Measurements from ENCODE around the gene SMARCA4.

SMARCA4 gene

GRCh38 chr19:11106477-11106876, 145.6 kb downstream of the SMARCA4 start:
- DNase-seq: no peak

- DNase-seq: no peak
Observed at GRCh38 chr19:11108746-11109145, 147.9 kb downstream of the SMARCA4 start.

GRCh38 chr19:11111117-11111770, 150.4 kb downstream of the SMARCA4 start:
- no peak for DNase-seq

GRCh38 chr19:11111771-11112144, 150.9 kb downstream of the SMARCA4 start:
- DNase-seq: no peak

All from effector CD4-positive, alpha-beta T cell (primary cell).